ENCODE results near the gene CACNA1A. TPM values are rescaled to one million over a fixed set of nuclear protein-coding genes. Genes with fewer than 3 reads are reported as not detected.
"Not testable (repeated sequence)": the region's sequence is repeated elsewhere in the genome, so short reads cannot be mapped to it uniquely, and the experiment has no call there.

Gene CACNA1A
- total and polyA plus RNA-seq, 8 donors = 0.58 to 12.5 (median 3.8) TPM; not detected in 1

- intact Hi-C loops (cut with DNase I; ENCODE audit: low total_unique reads) = no loop called here
- peak in 1 of 3 donors; percentile 36 for TF ChIP-seq POLR2AphosphoS5 (IDR thresholded peaks at IDR 0.05)
- no peak for TF ChIP-seq CTCF (IDR thresholded peaks at IDR 0.05)
- TF ChIP-seq POLR2A (IDR thresholded peaks at IDR 0.05) = no peak
- TF ChIP-seq EP300 (IDR thresholded peaks at IDR 0.05) = no peak
- Histone ChIP-seq H3K27me3 (no peaks in the 10 kb centered on the region), H3K27ac (peak overlapping the region; percentile 67 to 84 (median 78)), H3K4me1 (peaks cover 23 to 50% (median 36%) of the 10 kb centered on the region in 4 donors), H3K36me3 (no peaks in the 10 kb centered on the region), H3K9me3 (no peaks in the 10 kb centered on the region), H3K4me3 (no peak overlapping the region)
- DNase-seq = peak; percentile 85 to 88
- WGBS, 5 donors = 44 to 57% (median 53%) methylated on average over 17 to 18 of the region's 18 CpGs
These were observed 333.7 kb downstream of the CACNA1A start for GRCh38 chr19:13172346-13173138.

GRCh38 chr19:13171146-13171545 lies 335.1 kb downstream of the CACNA1A start:
- H3K27me3 ChIP-seq = no peaks in the 10 kb centered on the region
- DNase-seq = no peak
- peak overlapping the region in 2 of 5 donors; percentile 80 to 95 for H3K27ac ChIP-seq
- H3K4me1 ChIP-seq = peaks cover 37 to 63% (median 50%) of the 10 kb centered on the region in 4 donors
- H3K4me3 ChIP-seq = no peak overlapping the region
- H3K9me3 ChIP-seq = no peaks in the 10 kb centered on the region
- intact Hi-C loops (cut with DNase I; ENCODE audit: low total_unique reads) = no loop called here
- no peaks in the 10 kb centered on the region for H3K36me3 ChIP-seq
- whole genome bisulfite sequencing, 5 donors = 85 to 94% (median 89%) methylated on average over 7 of the region's 7 CpGs
- TF ChIP-seq POLR2A (IDR thresholded peaks at IDR 0.05) (no peak), CTCF (IDR thresholded peaks at IDR 0.05) (no peak), EP300 (IDR thresholded peaks at IDR 0.05) (no peak), POLR2AphosphoS5 (IDR thresholded peaks at IDR 0.05) (no peak)

GRCh38 chr19:13169769-13170168 lies 336.5 kb downstream of the CACNA1A start:
- 29 to 65% (median 49%) methylated on average over 5 of the region's 5 CpGs for WGBS, 5 donors
- peak overlapping the region; percentile 53 to 98 (median 95) for H3K27ac ChIP-seq

GRCh38 chr19:13166151-13166550 lies 340.1 kb downstream of the CACNA1A start:
- 89 to 99% (median 94%) methylated on average over 3 of the region's 3 CpGs for WGBS, 5 donors
- intact Hi-C loops (cut with DNase I; ENCODE audit: low total_unique reads); H3K4me3 ChIP-seq; H3K9me3 ChIP-seq; H3K36me3 ChIP-seq; DNase-seq; H3K27me3 ChIP-seq: not testable (repeated sequence)
- peaks cover 62 to 92% (median 83%) of the 10 kb centered on the region in 4 donors for H3K4me1 ChIP-seq
- H3K27ac ChIP-seq = peak overlapping the region; percentile 87 to 98 (median 95)

More at GRCh38 chr19:13169769-13170168, 336.5 kb downstream of the CACNA1A start:
- peak; percentile 67 to 70 for DNase-seq
- H3K4me1 ChIP-seq = peaks cover 45 to 77% (median 63%) of the 10 kb centered on the region in 4 donors
- H3K4me3 ChIP-seq = no peak overlapping the region
- no peaks in the 10 kb centered on the region for H3K36me3 ChIP-seq
- H3K27me3 ChIP-seq = no peaks in the 10 kb centered on the region
- no peaks in the 10 kb centered on the region for H3K9me3 ChIP-seq
- intact Hi-C loops (cut with DNase I; ENCODE audit: low total_unique reads) = no loop called here
- TF ChIP-seq POLR2A (IDR thresholded peaks at IDR 0.05) = no peak
- peak in 2 of 3 donors; percentile 26 to 53 for TF ChIP-seq POLR2AphosphoS5 (IDR thresholded peaks at IDR 0.05)

- Histone ChIP-seq H3K9me3 (no peaks in the 10 kb centered on the region), H3K27ac (peak overlapping the region; percentile 94 to 98 (median 96)), H3K4me3 (no peak overlapping the region), H3K27me3 (no peaks in the 10 kb centered on the region), H3K36me3 (no peaks in the 10 kb centered on the region), H3K4me1 (peaks cover 62 to 95% (median 89%) of the 10 kb centered on the region in 4 donors)
- peak in 1 of 2 donors; percentile 45 for DNase-seq
- TF ChIP-seq EP300 (IDR thresholded peaks at IDR 0.05) (no peak), CTCF (IDR thresholded peaks at IDR 0.05) (no peak), POLR2A (IDR thresholded peaks at IDR 0.05) (no peak), POLR2AphosphoS5 (IDR thresholded peaks at IDR 0.05) (no peak)
- 75 to 80% (median 77%) methylated on average over 19 of the region's 19 CpGs for WGBS, 5 donors
- intact Hi-C loops (cut with DNase I; ENCODE audit: low total_unique reads) = no loop called here
These were observed 340.9 kb downstream of the CACNA1A start for GRCh38 chr19:13165162-13165997.
